ENCODE results near the gene SYNPO2L.
"Not testable (repeated sequence)": the region's sequence is repeated elsewhere in the genome, so short reads cannot be mapped to it uniquely, and the experiment has no call there.

Gene SYNPO2L

DNA sequence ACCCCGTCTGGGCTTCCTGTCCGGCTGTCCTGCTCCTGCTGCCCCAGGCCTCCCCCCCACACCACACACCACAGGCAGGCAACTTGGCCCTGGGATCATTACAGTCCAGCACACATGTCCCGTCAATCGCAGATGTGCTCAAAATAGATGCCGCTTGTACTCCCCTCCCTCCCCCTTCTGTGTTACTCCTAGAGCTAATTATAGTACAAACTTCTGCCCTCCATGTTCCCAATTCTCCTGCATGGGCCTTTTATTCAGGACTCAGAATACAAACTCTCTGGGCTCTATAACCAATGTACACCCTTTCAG lies at the start of gene SYNPO2L:
Gene SYNPO2L, minus strand, starts transcription at position 40 of the 309 bp plus-strand sequence. CDS start 107 bp downstream, outside the sequence.
- peak in 1 of 2 experiments; percentile 34 for DNase-seq

- not testable (repeated sequence) for DNase-seq
These were observed 48.1 kb upstream of the SYNPO2L start for GRCh38 chr10:73703924-73704323.

- not testable (repeated sequence) for DNase-seq
These were observed 43.0 kb upstream of the SYNPO2L start for GRCh38 chr10:73698819-73699218.

GRCh38 chr10:73697675-73698159 lies 41.9 kb upstream of the SYNPO2L start, which contains the start of gene AGAP5:
Gene AGAP5, minus strand, starts transcription at chr10:73698109. Its CDS starts 354 bp downstream, at chr10:73697755.
- DNase-seq = not testable (repeated sequence)

GRCh38 chr10:73695302-73695701 lies 39.5 kb upstream of the SYNPO2L start:
- DNase-seq = not testable (repeated sequence)

DNA sequence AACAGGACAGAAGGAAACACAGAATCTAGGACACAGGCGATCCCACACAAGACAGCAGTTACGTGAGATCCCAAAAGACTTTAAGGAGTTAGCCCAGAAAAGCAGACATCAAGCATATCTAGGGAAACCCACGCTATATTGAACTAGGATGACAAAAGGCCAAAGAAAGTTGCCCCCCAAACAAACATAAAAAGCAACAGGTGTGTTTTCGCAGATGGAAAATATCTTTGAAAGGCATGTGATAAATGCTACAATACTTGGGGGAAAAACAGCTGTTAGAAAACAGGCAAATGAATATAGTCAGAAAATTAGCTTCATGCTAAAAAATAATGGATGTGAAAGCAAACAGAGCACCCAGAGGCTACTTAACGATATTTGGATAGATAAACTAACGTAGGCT lies 34.9 kb upstream of the SYNPO2L start:
- DNase-seq = not testable (repeated sequence)

- DNase-seq = not testable (repeated sequence)
These were observed 33.8 kb upstream of the SYNPO2L start for GRCh38 chr10:73689596-73689995.

DNA sequence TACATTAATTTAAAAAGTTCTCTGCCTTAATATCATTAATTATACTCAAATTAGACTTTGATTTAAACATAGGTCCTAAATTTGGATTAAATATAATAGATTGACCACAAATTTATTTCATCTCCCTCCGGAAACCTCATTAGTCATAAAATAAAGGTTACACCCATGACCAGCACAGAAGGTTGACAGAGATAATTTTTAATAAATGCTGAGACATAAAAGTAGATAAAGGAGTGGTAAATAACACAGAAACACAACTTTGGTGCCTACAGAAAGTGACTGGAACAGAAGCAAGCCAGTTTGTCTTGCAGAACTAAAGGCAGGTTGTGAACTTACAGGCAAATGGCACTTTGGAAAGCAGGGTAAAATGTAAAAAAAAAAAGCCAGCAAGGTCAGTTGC lies 31.8 kb upstream of the SYNPO2L start:
- not testable (repeated sequence) for DNase-seq

- not testable (repeated sequence) for DNase-seq
These were observed 18.7 kb upstream of the SYNPO2L start for GRCh38 chr10:73674546-73674945.

GRCh38 chr10:73668378-73668777 lies 12.5 kb upstream of the SYNPO2L start:
- not testable (repeated sequence) for DNase-seq

DNA sequence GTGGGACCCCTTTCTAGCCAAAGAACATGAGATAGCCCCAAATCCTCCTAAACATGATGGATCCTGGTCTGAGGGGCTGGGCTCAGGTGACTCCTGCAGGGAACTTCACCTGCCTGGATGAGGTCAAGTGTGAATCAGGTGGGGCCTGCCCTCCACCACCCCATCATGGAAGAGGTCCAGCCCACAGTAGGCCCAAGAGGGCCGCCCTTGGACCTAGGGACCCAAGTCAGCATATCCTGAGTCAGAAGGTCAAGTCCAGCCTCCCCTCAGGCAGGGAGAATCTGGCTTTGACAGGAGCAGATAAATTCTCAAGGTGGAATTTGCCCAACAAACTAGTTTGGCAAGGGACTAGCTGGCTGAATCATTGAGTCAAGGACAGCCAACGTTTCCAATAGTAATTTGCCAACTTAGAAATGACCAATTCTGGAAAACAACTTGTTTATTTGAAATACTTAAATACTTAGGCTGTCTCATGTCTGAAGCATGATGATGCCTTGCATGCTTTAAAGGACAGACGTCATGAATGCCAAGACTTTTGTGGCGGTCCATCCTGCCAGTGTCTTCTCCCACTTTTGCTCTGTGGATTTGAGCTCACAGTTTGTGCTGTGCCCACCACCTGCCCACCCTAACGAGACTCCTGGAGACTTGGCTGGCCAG lies 10.5 kb upstream of the SYNPO2L start:
- not testable (repeated sequence) for DNase-seq

GRCh38 chr10:73665581-73665980 lies 9.8 kb upstream of the SYNPO2L start:
- DNase-seq = not testable (repeated sequence)

- not testable (repeated sequence) for DNase-seq
These were observed 8.6 kb upstream of the SYNPO2L start for GRCh38 chr10:73664156-73665040.

DNA sequence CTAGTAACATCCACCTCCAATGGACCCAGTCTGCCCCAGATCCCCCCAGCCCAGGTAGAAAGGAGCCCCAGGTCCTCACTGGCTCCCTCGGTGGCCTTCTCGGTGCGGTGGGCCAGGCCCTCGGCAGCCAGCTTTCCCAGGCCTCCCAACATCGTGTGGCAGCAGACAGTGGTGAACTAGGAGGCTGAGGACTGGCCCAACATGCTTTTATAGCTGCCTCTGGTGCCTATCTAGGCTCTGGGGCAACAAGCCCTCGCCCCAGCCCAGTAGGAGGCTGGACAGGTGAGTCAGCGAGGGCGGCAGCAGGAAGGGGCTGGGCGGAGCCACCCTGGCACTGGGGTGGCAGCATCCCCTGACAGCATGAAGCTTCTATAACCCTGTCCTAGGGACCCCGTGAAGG lies 7.8 kb upstream of the SYNPO2L start:
- not testable (repeated sequence) for DNase-seq

DNA sequence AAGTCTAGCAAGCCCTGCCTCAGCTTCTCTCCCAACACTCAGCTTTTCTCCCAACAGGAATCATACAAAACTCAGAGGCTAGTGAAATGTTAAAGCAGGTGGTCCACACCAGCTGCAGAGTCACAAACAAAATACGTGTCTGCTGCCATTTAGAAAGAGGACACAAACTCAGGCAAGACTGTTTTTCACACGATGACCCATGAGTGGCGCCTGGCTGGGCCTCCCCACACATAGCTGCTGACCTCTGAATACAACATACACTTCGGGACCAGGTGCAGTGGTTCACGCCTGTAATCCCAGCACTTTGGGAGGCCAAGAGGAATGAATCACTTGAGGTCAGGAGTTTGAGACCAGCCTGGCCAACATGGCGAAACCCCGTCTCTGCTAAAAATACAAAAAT lies 6.9 kb upstream of the SYNPO2L start:
- DNase-seq = not testable (repeated sequence)

DNA sequence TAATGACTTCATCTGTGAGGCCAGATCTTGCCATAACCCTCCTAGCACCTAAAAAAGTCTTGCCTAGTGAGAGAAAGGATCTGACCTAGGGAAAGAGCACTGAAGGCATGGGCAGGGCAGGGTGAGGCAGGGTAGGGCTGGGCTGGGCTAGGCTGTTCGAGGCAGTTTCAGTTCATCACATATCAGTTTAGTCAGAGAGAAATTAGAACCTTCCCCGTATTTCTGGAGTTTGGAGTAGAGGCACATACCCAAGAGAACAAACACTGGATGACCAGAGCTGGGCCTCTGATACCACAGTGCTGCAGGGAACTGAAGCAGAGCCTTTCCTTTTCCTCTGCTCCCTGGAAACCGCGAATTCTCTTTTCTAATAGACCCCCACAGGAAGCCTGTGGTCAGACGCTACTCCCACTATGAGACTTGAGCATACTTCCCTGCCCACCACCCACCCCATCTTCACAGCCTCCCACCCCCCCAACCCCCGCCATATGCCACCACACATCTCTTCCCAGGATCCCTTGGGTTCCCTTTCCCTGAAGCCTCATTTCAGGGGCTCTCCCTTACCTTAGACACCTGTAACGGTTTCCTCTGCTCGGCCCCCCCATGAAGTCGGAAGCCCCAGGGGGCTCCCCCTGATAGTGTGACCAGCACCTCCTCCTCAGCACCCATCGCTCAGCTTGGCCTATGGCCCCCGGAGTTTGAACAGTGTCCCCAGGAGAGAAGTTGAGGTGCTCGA lies 406 bp downstream of the SYNPO2L start:
- DNase-seq = peak; percentile 75 to 82

GRCh38 chr10:73653701-73654100 lies 2.1 kb downstream of the SYNPO2L start:
- DNase-seq = peak; percentile 83 to 92

DNA sequence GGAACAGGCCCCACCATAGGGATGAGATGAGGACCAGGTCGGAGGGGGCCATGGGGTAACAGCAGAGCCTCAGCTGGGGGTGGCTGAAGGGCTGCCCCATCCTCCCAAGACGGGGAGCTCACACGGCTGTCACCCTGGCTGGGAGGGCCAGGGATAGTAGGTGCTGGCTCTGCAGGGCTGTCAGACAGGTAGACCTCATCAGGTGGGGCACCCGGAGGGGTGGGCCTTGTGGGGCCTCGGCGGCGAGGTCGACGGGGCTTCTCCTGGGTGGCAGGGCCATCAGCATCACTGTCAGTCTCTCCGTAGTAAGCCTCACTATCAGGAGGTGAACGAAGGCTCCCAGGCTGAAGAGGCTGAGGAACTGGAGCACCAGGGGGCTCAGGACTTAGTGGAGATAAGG lies 2.6 kb downstream of the SYNPO2L start:
- DNase-seq = no peak

DNA sequence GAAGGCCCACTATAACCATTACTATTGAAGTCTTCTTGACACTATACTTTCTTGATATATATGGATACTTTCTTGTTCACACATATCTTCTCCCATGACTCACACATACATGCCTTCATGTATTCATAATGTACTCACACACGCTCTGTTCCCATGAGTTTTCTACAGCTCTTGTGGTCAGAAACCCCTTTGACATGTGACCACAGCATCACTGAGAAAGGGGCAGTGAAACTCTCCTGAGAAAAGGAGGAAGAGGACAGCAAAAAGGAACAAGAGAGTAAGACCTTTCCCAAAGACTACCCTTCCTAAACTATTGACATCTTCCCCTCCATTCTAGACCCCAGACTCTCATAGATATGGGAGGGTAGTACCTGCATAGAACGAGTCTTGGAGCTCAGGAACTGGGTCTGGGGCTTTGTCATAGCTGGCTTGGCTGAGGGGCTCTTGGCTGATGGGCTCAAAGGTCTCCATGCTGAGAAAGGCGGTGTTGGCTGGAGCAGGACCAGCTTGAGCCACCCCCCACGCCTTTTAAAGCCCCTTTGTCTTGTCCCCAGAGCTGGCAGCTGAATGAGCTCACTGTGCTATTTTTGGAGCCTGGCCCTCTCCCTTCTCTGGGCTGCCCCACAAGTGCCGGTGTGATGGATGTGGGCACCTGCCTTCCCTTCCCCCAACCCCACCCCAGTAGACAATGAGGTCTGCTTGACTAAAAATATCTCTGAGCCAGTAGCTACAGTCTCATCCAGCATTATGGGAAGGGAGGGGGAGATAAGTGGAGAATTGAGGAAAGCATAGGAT lies 5.1 kb downstream of the SYNPO2L start:
- no peak for DNase-seq

DNA sequence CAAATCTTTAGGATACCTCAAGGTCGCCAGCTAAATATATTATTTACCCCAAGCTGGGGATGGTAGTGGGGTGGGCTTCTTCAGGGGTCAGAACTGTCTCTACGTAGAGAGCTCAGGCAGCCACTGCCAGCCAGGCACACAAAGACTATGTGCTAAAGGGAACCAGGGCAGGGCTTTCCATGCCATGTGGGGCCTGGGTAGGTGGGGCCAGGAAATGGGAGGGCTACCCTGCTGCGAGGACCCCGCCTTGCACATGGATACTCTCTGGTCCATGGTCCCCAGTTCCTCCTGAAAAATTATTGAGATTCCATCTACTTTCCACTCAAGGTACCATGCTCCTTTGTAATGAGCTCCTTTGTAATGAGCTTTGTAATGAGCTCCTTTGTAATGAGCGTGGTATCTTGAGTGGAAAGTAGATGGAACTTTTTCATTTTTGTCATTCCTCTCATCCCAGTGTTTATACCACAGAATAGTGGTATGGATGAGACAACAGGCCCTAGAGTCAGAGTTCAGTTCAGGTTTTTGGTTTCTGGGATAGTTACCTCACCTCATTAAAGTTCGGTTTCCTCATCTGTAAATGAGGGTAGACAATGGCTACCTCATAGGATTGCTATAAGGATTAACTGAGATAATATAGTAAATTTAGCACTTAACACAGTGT lies 5.8 kb downstream of the SYNPO2L start:
- DNase-seq = no peak

- no peak for DNase-seq
These were observed 6.6 kb downstream of the SYNPO2L start for GRCh38 chr10:73648975-73649829.
